H1 (cell line): ENCODE measurements around the gene ADIPOR2.

ENCODE experiments used
- ASH2L ChIP-seq: fragments of 200-600, 300-600 bp; sonication (generic); IDR thresholded peaks from one replicate; pipeline ENCODE4 v1.7.1; 2017; ENCODE audit warnings: low read length
- JUND ChIP-seq: IDR thresholded peaks from 2 replicates; pipeline ENCODE4 v1.6.1; 2011; ENCODE audit warnings: mild to moderate bottlenecking, improper control_type of control experiment, low read length
- PHF8 ChIP-seq: fragments of 200-600 bp; sonication (generic); conservative IDR thresholded peaks from 2 replicates; pipeline ENCODE4 v1.7.1; 2012; ENCODE audit warnings: low read depth, mild to moderate bottlenecking, inconsistent platforms, low read length, moderate library complexity

DNA sequence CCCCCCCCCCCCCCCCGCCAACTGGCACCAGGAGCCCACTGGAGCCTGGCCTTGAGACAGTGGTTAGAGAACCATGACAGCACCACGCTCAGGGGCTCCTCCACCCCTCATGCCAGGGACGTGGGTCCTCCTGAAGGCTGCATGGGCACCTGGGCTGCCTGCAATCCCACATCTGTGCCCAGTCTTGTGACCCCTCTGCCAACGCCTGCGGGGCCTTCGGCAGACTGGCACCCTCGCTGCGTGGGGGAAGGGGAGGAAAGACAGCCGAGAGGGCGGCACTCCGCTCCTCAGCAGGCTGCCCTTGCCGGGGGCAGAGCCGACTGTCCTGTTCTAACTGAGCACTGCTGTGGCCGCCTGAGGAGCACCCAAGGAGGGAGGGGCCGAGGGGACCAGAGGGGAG lies 135.5 kb downstream of the ADIPOR2 start:
- no peak for TF ChIP-seq PHF8
- no peak for TF ChIP-seq JUND
- no peak for TF ChIP-seq ASH2L
